SU-DHL-6 (cell line): ENCODE results near the gene SNTG2.

Source experiments
- H2AFZ ChIP-seq: fragments of 200-600 bp; sonication (generic); 2 replicates; pipeline ENCODE4 v1.6.1; 2014; ENCODE audit warnings: low read depth, mild to moderate bottlenecking, moderate library complexity, mixed read lengths, antibody characterized with exemption, low read length; ENCODE audit not compliant: severe bottlenecking
- H3F3A ChIP-seq: fragments of 200-600 bp; shearing (Covaris generic); 2 replicates; pipeline ENCODE4 v1.6.0; 2016; ENCODE audit warnings: antibody characterized with exemption, mild to moderate bottlenecking; ENCODE audit not compliant: insufficient read depth
- H3K27ac ChIP-seq: fragments of 200-600 bp; sonication (generic); 2 replicates; pipeline ENCODE4 v1.5.1; 2016; ENCODE audit warnings: low read depth, mild to moderate bottlenecking, low read length, moderate library complexity, mixed read lengths
- H3K27me3 ChIP-seq: fragments of 200-600 bp; sonication (generic), shearing (Covaris generic); 2 replicates; pipeline ENCODE4 v1.6.0; 2014; ENCODE audit warnings: mild to moderate bottlenecking, low read length
- H3K36me3 ChIP-seq: fragments of 200-600 bp; sonication (generic); 2 replicates; pipeline ENCODE4 v1.6.1; 2014; ENCODE audit warnings: mild to moderate bottlenecking, low read length, mixed read lengths
- H3K4me2 ChIP-seq: fragments of 300-600, 200-600 bp; shearing (Covaris generic), sonication (generic); 2 replicates; pipeline ENCODE4 v1.6.0; 2014; ENCODE audit warnings: low read length, low read depth, mild to moderate bottlenecking; ENCODE audit not compliant: poor library complexity, severe bottlenecking
- H3K4me3 ChIP-seq: fragments of 200-600 bp; sonication (generic); 2 replicates; pipeline ENCODE4 v1.5.1; 2014; ENCODE audit warnings: antibody characterized with exemption, low read length, mild to moderate bottlenecking, mixed read lengths; ENCODE audit not compliant: insufficient read depth, poor library complexity, severe bottlenecking
- H3K79me2 ChIP-seq: fragments of 200-600 bp; sonication (generic); 2 replicates; pipeline ENCODE4 v1.6.1; 2014; ENCODE audit warnings: mild to moderate bottlenecking, low read length, moderate library complexity; ENCODE audit not compliant: insufficient read depth
- H3K9ac ChIP-seq: fragments of 200-600 bp; sonication (generic); 2 replicates; pipeline ENCODE4 v1.7.0; 2014; ENCODE audit warnings: mild to moderate bottlenecking, low read length
- H3K9me2 ChIP-seq: fragments of 200-600 bp; sonication (generic); replicated peaks from 2 replicates; pipeline ENCODE4 v1.6.1; 2014; ENCODE audit warnings: low read length; ENCODE audit not compliant: insufficient read depth
- H3K9me3 ChIP-seq: fragments of 200-600 bp; sonication (generic); 2 replicates; pipeline ENCODE4 v1.6.1; 2014; ENCODE audit warnings: low read length, mixed read lengths; ENCODE audit not compliant: insufficient read depth
- H4K20me1 ChIP-seq: fragments of 200-600 bp; sonication (generic); 2 replicates; pipeline ENCODE4 v1.6.1; 2014; ENCODE audit warnings: low read depth, mild to moderate bottlenecking, antibody characterized with exemption, low read length, moderate library complexity, mixed read lengths
- CTCF ChIP-seq: fragments of 200-600 bp; sonication (generic); IDR thresholded peaks from one replicate; pipeline ENCODE4 v1.5.1; 2017; ENCODE audit warnings: antibody characterized with exemption, mild to moderate bottlenecking, low read length, moderate library complexity; ENCODE audit not compliant: insufficient read depth, poor library complexity, severe bottlenecking
- EZH2phosphoT487 ChIP-seq: fragments of 200-600 bp; sonication (generic), shearing (Covaris generic); conservative IDR thresholded peaks from 2 replicates; pipeline ENCODE4 v1.6.1; 2018; ENCODE audit warnings: mild to moderate bottlenecking, antibody characterized with exemption, low read length, moderate library complexity, mixed read lengths

Gene SNTG2

GRCh38 chr2:1328684-1329083, 378.0 kb downstream of the SNTG2 start:
- Histone ChIP-seq H3K4me3 (no peak overlapping the region), H3K79me2 (no peaks in the 10 kb centered on the region), H3K36me3 (no peaks in the 10 kb centered on the region), H3K9me3 (no peaks in the 10 kb centered on the region), H3K9ac (no peak overlapping the region), H3K4me2 (no peak overlapping the region), H3K27ac (no peak overlapping the region), H3F3A (no peaks in the 10 kb centered on the region), H2AFZ (no peak overlapping the region), H3K27me3 (no peaks in the 10 kb centered on the region), H3K9me2 (no peaks in the 10 kb centered on the region), H4K20me1 (no peaks in the 10 kb centered on the region)
- TF ChIP-seq CTCF = no peak
- TF ChIP-seq EZH2phosphoT487 = no peak

GRCh38 chr2:1339388-1340140, 388.9 kb downstream of the SNTG2 start:
- no peak for TF ChIP-seq CTCF
- no peak for TF ChIP-seq EZH2phosphoT487
- no peak overlapping the region for H3K4me3 ChIP-seq
- H3K4me2 ChIP-seq = no peak overlapping the region
- H3K36me3 ChIP-seq = no peaks in the 10 kb centered on the region
- no peaks in the 10 kb centered on the region for H3K9me3 ChIP-seq
- no peaks in the 10 kb centered on the region for H3K79me2 ChIP-seq
- H3F3A ChIP-seq = no peaks in the 10 kb centered on the region
- no peaks in the 10 kb centered on the region for H4K20me1 ChIP-seq
- H3K9me2 ChIP-seq = no peaks in the 10 kb centered on the region
- no peaks in the 10 kb centered on the region for H3K27me3 ChIP-seq
- no peak overlapping the region for H2AFZ ChIP-seq
- H3K27ac ChIP-seq = no peak overlapping the region
- H3K9ac ChIP-seq = no peak overlapping the region

GRCh38 chr2:1340141-1340512, 389.5 kb downstream of the SNTG2 start:
- no peaks in the 10 kb centered on the region for H3K9me2 ChIP-seq
- H3K27ac ChIP-seq = no peak overlapping the region
- no peak overlapping the region for H3K9ac ChIP-seq
- no peaks in the 10 kb centered on the region for H3K79me2 ChIP-seq
- no peak overlapping the region for H3K4me2 ChIP-seq
- no peaks in the 10 kb centered on the region for H3K9me3 ChIP-seq
- H2AFZ ChIP-seq = no peak overlapping the region
- TF ChIP-seq CTCF (no peak), EZH2phosphoT487 (no peak)
- no peaks in the 10 kb centered on the region for H4K20me1 ChIP-seq
- H3K27me3 ChIP-seq = no peaks in the 10 kb centered on the region
- no peak overlapping the region for H3K4me3 ChIP-seq
- H3K36me3 ChIP-seq = no peaks in the 10 kb centered on the region
- H3F3A ChIP-seq = no peaks in the 10 kb centered on the region
